Measurements from ENCODE around the gene CNN3. TPM values are rescaled to one million over a fixed set of nuclear protein-coding genes. Genes with fewer than 3 reads are reported as not detected.

CNN3 gene
- total RNA-seq, 4 donors from 2014 or later: 22.4 to 96.2 (median 59.7) TPM

DNA sequence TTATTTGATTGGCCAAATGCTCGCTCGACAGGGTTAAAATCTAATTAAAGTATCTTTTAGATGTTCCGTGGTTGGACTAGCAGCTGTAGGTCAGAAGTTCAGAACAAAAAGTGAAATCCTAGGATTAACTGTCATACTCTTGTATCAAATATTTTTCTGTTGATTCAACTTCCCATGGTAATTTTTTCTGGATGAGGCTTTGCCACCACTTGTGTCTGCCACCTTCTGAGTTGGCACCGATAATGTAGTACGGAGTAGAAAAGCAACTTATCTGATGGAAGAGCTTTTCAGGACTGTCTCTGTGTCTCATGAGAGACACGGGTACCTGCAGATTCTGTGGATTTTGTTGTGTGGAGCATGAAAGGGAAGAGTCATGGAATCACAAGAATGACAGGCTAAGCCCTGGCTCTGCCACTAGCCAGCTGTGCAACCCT lies 44.6 kb upstream of the CNN3 start:
- H3K4me3 ChIP-seq: no peak overlapping the region
- DNase-seq: no peak
- peak overlapping the region in 3 of 4 donors; percentile 28 to 38 (median 36) for H3K27ac ChIP-seq
- no peaks in the 10 kb centered on the region for H3K36me3 ChIP-seq
- in situ Hi-C loops (cut with MboI; ENCODE audit: low pct_ligation_motif_present in 1 of 4, low pct_unique_long_range_greater_than_20kb in 1 of 4, low sequenced_read_pairs in 3 of 4) (no loop called here), intact Hi-C loops (cut with DNase I; ENCODE audit: low total_unique reads) (no loop called here)
- WGBS, 2 donors (ENCODE audit: low coverage in 1 of 2): 69 to 75% methylated on average over 5 to 6 of the region's 6 CpGs
- H3K27me3 ChIP-seq: no peaks in the 10 kb centered on the region
- H3K9me3 ChIP-seq: no peaks in the 10 kb centered on the region
- TF ChIP-seq, protein P1, sequence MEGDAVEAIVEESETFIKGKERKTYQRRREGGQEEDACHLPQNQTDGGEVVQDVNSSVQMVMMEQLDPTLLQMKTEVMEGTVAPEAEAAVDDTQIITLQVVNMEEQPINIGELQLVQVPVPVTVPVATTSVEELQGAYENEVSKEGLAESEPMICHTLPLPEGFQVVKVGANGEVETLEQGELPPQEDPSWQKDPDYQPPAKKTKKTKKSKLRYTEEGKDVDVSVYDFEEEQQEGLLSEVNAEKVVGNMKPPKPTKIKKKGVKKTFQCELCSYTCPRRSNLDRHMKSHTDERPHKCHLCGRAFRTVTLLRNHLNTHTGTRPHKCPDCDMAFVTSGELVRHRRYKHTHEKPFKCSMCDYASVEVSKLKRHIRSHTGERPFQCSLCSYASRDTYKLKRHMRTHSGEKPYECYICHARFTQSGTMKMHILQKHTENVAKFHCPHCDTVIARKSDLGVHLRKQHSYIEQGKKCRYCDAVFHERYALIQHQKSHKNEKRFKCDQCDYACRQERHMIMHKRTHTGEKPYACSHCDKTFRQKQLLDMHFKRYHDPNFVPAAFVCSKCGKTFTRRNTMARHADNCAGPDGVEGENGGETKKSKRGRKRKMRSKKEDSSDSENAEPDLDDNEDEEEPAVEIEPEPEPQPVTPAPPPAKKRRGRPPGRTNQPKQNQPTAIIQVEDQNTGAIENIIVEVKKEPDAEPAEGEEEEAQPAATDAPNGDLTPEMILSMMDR (IDR thresholded peaks at IDR 0.05): no peak
- TF ChIP-seq POLR2A (IDR thresholded peaks at IDR 0.05) (no peak), POLR2AphosphoS5 (IDR thresholded peaks at IDR 0.05) (no peak), EP300 (IDR thresholded peaks at IDR 0.05; ENCODE audit: low read depth) (no peak)
- peaks cover 0 to 3% (median 0%) of the 10 kb centered on the region in 4 donors for H3K4me1 ChIP-seq

DNA sequence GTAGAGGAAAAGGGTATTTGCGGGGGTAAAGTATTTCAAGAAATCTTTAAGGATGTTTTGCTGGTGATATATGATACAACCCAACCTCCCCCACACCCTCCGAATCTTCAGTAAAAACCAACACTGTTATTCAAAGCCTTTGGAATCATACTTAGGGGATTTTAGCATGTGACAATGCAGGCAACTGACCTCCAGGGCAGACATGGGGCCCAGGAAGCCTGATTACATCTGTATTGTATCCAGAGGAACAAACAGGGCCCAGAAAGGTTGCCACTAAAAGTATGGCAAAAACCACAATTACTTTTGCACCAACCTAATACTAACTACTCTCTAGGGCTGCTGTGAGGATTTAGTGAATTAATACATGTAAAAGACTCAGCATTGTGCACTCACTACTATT lies 43.9 kb upstream of the CNN3 start:
- intact Hi-C loops (cut with DNase I; ENCODE audit: low total_unique reads): no loop called here
- Histone ChIP-seq H3K9me3 (no peaks in the 10 kb centered on the region), H3K4me1 (peaks cover 0 to 3% (median 0%) of the 10 kb centered on the region in 4 donors), H3K4me3 (no peak overlapping the region), H3K27me3 (no peaks in the 10 kb centered on the region), H3K27ac (peak overlapping the region in 3 of 4 donors; percentile 1 to 38 (median 36)), H3K36me3 (no peaks in the 10 kb centered on the region)
- WGBS, 2 donors (ENCODE audit: low coverage in 1 of 2): 85 to 88% methylated on average over 2 of the region's 2 CpGs
- in situ Hi-C loops (cut with MboI; ENCODE audit: low pct_ligation_motif_present in 1 of 4, low pct_unique_long_range_greater_than_20kb in 1 of 4, low sequenced_read_pairs in 3 of 4): no loop called here
- no peak for DNase-seq
- TF ChIP-seq, protein P1 (IDR thresholded peaks at IDR 0.05): no peak

DNA sequence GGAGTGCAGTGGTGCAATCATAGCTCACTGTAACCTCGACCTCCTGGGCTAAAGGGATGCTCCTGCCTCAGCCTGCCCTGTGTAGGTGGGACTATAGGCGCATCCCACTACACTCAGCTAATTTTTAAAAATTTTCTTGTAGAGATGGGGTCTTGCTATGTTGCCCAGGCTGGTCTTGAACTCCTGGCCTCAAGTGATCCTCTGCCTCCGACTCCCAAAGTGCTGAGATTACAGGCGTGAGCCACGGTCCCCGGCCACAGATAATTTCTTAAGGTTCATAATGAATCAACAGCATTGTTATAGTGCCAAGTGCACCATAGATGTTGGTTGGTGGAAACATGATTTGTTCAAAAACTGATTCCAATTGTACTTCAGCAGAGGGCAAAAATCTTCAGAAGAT lies 42.2 kb upstream of the CNN3 start:
- intact Hi-C loops (cut with DNase I; ENCODE audit: low total_unique reads) (no loop called here), in situ Hi-C loops (cut with MboI; ENCODE audit: low pct_ligation_motif_present in 1 of 4, low pct_unique_long_range_greater_than_20kb in 1 of 4, low sequenced_read_pairs in 3 of 4) (no loop called here)
- no peak overlapping the region for H3K27ac ChIP-seq
- DNase-seq: no peak
- H3K4me3 ChIP-seq: no peak overlapping the region
- peaks cover 0 to 3% (median 0%) of the 10 kb centered on the region in 4 donors for H3K4me1 ChIP-seq
- 86 to 90% methylated on average over 5 to 6 of the region's 6 CpGs for WGBS, 2 donors (ENCODE audit: low coverage in 1 of 2)
- no peaks in the 10 kb centered on the region for H3K36me3 ChIP-seq
- no peaks in the 10 kb centered on the region for H3K9me3 ChIP-seq
- TF ChIP-seq POLR2A (IDR thresholded peaks at IDR 0.05) (no peak), POLR2AphosphoS5 (IDR thresholded peaks at IDR 0.05) (no peak)
- no peaks in the 10 kb centered on the region for H3K27me3 ChIP-seq

DNA sequence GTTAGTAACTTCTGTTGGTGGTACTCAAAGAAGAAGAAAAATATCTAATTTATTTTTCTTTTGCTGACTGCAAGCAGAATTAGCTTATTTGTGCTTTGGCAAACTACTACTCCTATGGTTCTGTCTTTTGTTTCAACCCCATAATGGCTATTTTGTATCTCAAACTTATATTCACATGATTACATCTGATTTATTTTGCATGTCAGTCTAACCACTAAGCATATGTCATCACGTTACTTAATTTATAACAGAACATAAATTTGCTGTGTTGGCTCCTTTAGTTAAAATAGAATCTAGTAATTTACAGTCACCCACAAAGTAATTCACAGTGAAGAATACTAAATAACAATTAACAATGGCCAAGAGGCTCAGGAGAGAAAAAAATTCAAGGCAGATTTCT lies 39.1 kb upstream of the CNN3 start:
- in situ Hi-C loops (cut with MboI; ENCODE audit: low pct_ligation_motif_present in 1 of 4, low pct_unique_long_range_greater_than_20kb in 1 of 4, low sequenced_read_pairs in 3 of 4): no loop called here
- WGBS, 2 donors (ENCODE audit: low coverage in 1 of 2): 48 to 64% methylated on average over 1 of the region's 1 CpG

More for the DNA sequence above, 39.1 kb upstream of the CNN3 start:
- H3K27me3 ChIP-seq: no peaks in the 10 kb centered on the region
- intact Hi-C loops (cut with DNase I; ENCODE audit: low total_unique reads): no loop called here
- TF ChIP-seq POLR2AphosphoS5 (IDR thresholded peaks at IDR 0.05): no peak
- TF ChIP-seq, protein P1 (IDR thresholded peaks at IDR 0.05): no peak
- TF ChIP-seq POLR2A (IDR thresholded peaks at IDR 0.05): no peak
- no peak for TF ChIP-seq EP300 (IDR thresholded peaks at IDR 0.05; ENCODE audit: low read depth)
- no peaks in the 10 kb centered on the region for H3K36me3 ChIP-seq
- H3K4me1 ChIP-seq: peaks cover 12 to 26% (median 14%) of the 10 kb centered on the region in 4 donors
- H3K27ac ChIP-seq: no peak overlapping the region
- H3K4me3 ChIP-seq: no peak overlapping the region
- no peaks in the 10 kb centered on the region for H3K9me3 ChIP-seq
- DNase-seq: no peak

Measured in transverse colon (tissue), 4 donors.